Germinal center (tissue), 1 donor: ENCODE data around the gene DHRS4.
"Not testable (repeated sequence)": the region's sequence is repeated elsewhere in the genome, so short reads cannot be mapped to it uniquely, and the experiment has no call there.

Experiments used
- DNase-seq: peaks from one replicate; pipeline ENCODE4 v3.0.0; 2012; ENCODE audit warnings: mixed read lengths, low spot score

Gene DHRS4

GRCh38 chr14:23941230-23941629, 12.3 kb upstream of the DHRS4 start:
- no peak for DNase-seq

GRCh38 chr14:23941669-23942068, 11.9 kb upstream of the DHRS4 start:
- no peak for DNase-seq

- no peak for DNase-seq
Measured at GRCh38 chr14:23942587-23942986, 11.0 kb upstream of the DHRS4 start.

- DNase-seq: not testable (repeated sequence)
Measured at GRCh38 chr14:23949069-23949468, 4.5 kb upstream of the DHRS4 start.

- DNase-seq: no peak
Measured at GRCh38 chr14:23950411-23951135, 3.0 kb upstream of the DHRS4 start.

- DNase-seq: not testable (repeated sequence)
Measured at GRCh38 chr14:23951136-23951466, 2.5 kb upstream of the DHRS4 start.

- DNase-seq: no peak
Measured at GRCh38 chr14:23951590-23952201, 1.9 kb upstream of the DHRS4 start.

- DNase-seq: not testable (repeated sequence)
Measured at GRCh38 chr14:23953116-23953463, 480 bp upstream of the DHRS4 start.

- not testable (repeated sequence) for DNase-seq
Measured at GRCh38 chr14:23954279-23954614, 677 bp downstream of the DHRS4 start.

- DNase-seq: not testable (repeated sequence)
Measured at GRCh38 chr14:23954965-23955364, 1.4 kb downstream of the DHRS4 start.

- DNase-seq: not testable (repeated sequence)
Measured at GRCh38 chr14:23955811-23956210, 2.2 kb downstream of the DHRS4 start.

GRCh38 chr14:23957913-23958569, 4.5 kb downstream of the DHRS4 start:
- not testable (repeated sequence) for DNase-seq

GRCh38 chr14:23960899-23961298, 7.3 kb downstream of the DHRS4 start:
- not testable (repeated sequence) for DNase-seq

- DNase-seq: not testable (repeated sequence)
Measured at GRCh38 chr14:23961704-23962103, 8.1 kb downstream of the DHRS4 start.

- not testable (repeated sequence) for DNase-seq
Measured at GRCh38 chr14:23969130-23969480, 15.5 kb downstream of the DHRS4 start.

- not testable (repeated sequence) for DNase-seq
Measured at GRCh38 chr14:23969481-23970282, 16.1 kb downstream of the DHRS4 start.

- not testable (repeated sequence) for DNase-seq
Measured at GRCh38 chr14:23970283-23970659, 16.7 kb downstream of the DHRS4 start.

- not testable (repeated sequence) for DNase-seq
Measured at GRCh38 chr14:23973178-23973577, 19.6 kb downstream of the DHRS4 start.

- not testable (repeated sequence) for DNase-seq
Measured at GRCh38 chr14:23974041-23974440, 20.5 kb downstream of the DHRS4 start.

- DNase-seq: not testable (repeated sequence)
Measured at GRCh38 chr14:23977208-23977607, 23.6 kb downstream of the DHRS4 start.

GRCh38 chr14:23981951-23982813, 28.6 kb downstream of the DHRS4 start:
- not testable (repeated sequence) for DNase-seq
